ENCODE data around the gene MUC4.
"Not testable (repeated sequence)": the region's sequence is repeated elsewhere in the genome, so short reads cannot be mapped to it uniquely, and the experiment has no call there.

MUC4 gene

GRCh38 chr3:195809291-195809785 lies 2.4 kb downstream of the MUC4 start:
- no peak for DNase-seq (ENCODE audit: low read depth)
- H3K4me3 ChIP-seq (ENCODE audit: low read length): no peak overlapping the region
- TF ChIP-seq CTCF (IDR thresholded peaks at IDR 0.05; ENCODE audit: insufficient read depth, low read depth, low read length, missing control alignments): no peak

- TF ChIP-seq CTCF (IDR thresholded peaks at IDR 0.05; ENCODE audit: insufficient read depth, low read depth, low read length, missing control alignments): no peak
- no peak for DNase-seq (ENCODE audit: low read depth)
- no peak overlapping the region for H3K4me3 ChIP-seq (ENCODE audit: low read length)
Observed at GRCh38 chr3:195808741-195809290, 2.9 kb downstream of the MUC4 start.

GRCh38 chr3:195807681-195808121 lies 4.0 kb downstream of the MUC4 start:
- H3K4me3 ChIP-seq (ENCODE audit: low read length): no peak overlapping the region
- no peak for TF ChIP-seq CTCF (IDR thresholded peaks at IDR 0.05; ENCODE audit: insufficient read depth, low read depth, low read length, missing control alignments)
- no peak for DNase-seq (ENCODE audit: low read depth)

GRCh38 chr3:195806916-195807231 lies 4.9 kb downstream of the MUC4 start:
- TF ChIP-seq CTCF (IDR thresholded peaks at IDR 0.05; ENCODE audit: insufficient read depth, low read depth, low read length, missing control alignments): no peak
- no peak for DNase-seq (ENCODE audit: low read depth)

GRCh38 chr3:195806211-195806915 lies 5.4 kb downstream of the MUC4 start:
- DNase-seq (ENCODE audit: low read depth): no peak
- no peak for TF ChIP-seq CTCF (IDR thresholded peaks at IDR 0.05; ENCODE audit: insufficient read depth, low read depth, low read length, missing control alignments)
- no peak overlapping the region for H3K4me3 ChIP-seq (ENCODE audit: low read length)

More at GRCh38 chr3:195806916-195807231, 4.9 kb downstream of the MUC4 start:
- no peak overlapping the region for H3K4me3 ChIP-seq (ENCODE audit: low read length)

- DNase-seq (ENCODE audit: low read depth); H3K4me3 ChIP-seq (ENCODE audit: low read length): not testable (repeated sequence)
Observed at GRCh38 chr3:195805588-195805987, 6.1 kb downstream of the MUC4 start.

GRCh38 chr3:195805181-195805580 lies 6.5 kb downstream of the MUC4 start:
- H3K4me3 ChIP-seq (ENCODE audit: low read length): no peak overlapping the region
- no peak for DNase-seq (ENCODE audit: low read depth)
- TF ChIP-seq CTCF (IDR thresholded peaks at IDR 0.05; ENCODE audit: insufficient read depth, low read depth, low read length, missing control alignments): no peak

Data from epithelial cell of esophagus (primary cell).